Measurements from ENCODE around the gene ARID3C.

- TF ChIP-seq EZH2 (IDR thresholded peaks at IDR 0.05; ENCODE audit: borderline replicate concordance, low read depth, low read length, severe bottlenecking) (no peak), CTCF (IDR thresholded peaks at IDR 0.05; ENCODE audit: extremely low read depth in 1 of 2, insufficient read depth in 1 of 2, low read depth in 1 of 2, low read length in 2 of 2) (no peak), POLR2AphosphoS5 (IDR thresholded peaks at IDR 0.05; ENCODE audit: insufficient read depth, low read depth, low read length) (no peak)
Measured at GRCh38 chr9:34587271-34587670, 41.6 kb downstream of the ARID3C start.

Measured in endothelial cell of umbilical vein (primary cell).